Lower leg skin (tissue), 3 donors: ENCODE measurements around the gene ADAMTS16.

Experiments used
- POLR2A ChIP-seq, 2 donors: fragments of 450-650 bp; IDR thresholded peaks; one replicate each; pipeline ENCODE4 v1.6.1; 2016 to 2017; ENCODE audit warnings: antibody characterized with exemption in 2 of 2, mild to moderate bottlenecking in 1 of 2, moderate library complexity in 1 of 2
- TF ChIP-seq, protein P1 (sequence below), 3 donors: fragments of 450-650 bp; IDR thresholded peaks; one replicate each; pipeline ENCODE4 v1.5.1; 2016; ENCODE audit warnings: antibody characterized with exemption in 3 of 3, mild to moderate bottlenecking in 3 of 3, moderate library complexity in 2 of 3

DNA sequence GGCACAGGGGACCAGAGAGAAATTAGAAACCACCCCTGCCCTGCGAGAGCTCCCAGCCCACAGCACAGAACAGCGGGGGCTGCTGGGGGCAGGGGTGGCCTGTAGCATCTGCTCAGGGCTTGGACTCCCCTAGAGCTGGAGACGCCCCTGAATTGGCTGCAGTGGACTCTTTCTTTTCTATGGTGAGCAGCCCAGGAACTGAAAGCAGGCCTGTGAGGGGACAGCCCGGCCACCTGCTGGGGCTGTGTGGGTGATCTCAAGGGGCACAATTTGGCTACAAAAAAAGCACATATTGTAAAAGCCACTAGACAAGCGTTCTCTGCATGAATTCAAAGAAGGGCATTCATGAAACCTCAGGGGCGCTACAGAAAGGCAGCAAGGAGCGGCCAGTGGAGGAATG, 224.8 kb downstream of the ADAMTS16 start:
- TF ChIP-seq POLR2A (IDR thresholded peaks at IDR 0.05), result no peak
- TF ChIP-seq, protein P1, sequence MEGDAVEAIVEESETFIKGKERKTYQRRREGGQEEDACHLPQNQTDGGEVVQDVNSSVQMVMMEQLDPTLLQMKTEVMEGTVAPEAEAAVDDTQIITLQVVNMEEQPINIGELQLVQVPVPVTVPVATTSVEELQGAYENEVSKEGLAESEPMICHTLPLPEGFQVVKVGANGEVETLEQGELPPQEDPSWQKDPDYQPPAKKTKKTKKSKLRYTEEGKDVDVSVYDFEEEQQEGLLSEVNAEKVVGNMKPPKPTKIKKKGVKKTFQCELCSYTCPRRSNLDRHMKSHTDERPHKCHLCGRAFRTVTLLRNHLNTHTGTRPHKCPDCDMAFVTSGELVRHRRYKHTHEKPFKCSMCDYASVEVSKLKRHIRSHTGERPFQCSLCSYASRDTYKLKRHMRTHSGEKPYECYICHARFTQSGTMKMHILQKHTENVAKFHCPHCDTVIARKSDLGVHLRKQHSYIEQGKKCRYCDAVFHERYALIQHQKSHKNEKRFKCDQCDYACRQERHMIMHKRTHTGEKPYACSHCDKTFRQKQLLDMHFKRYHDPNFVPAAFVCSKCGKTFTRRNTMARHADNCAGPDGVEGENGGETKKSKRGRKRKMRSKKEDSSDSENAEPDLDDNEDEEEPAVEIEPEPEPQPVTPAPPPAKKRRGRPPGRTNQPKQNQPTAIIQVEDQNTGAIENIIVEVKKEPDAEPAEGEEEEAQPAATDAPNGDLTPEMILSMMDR (IDR thresholded peaks at IDR 0.05), result no peak
